Spleen (tissue), 11 donors: ENCODE data around the gene ANKRD44. TPM values are rescaled to one million over a fixed set of nuclear protein-coding genes. Genes with fewer than 3 reads are reported as not detected.
"Not testable (repeated sequence)": the region's sequence is repeated elsewhere in the genome, so short reads cannot be mapped to it uniquely, and the experiment has no call there.

Experiments
- DNase-seq: peaks from one replicate; pipeline ENCODE4 v3.0.0-alpha.2; 2020
- H3K27ac ChIP-seq, 8 donors: fragments of 200-600 bp; sonication (generic) in 7 of 8; 1 replicate in 4 of 8; 2 replicates in 4 of 8; pipeline versions ENCODE4 v1.5.0 to v1.8.0; 2016 to 2021; ENCODE audit warnings: inconsistent platforms in 4 of 8, mild to moderate bottlenecking in 4 of 8, moderate library complexity in 1 of 8
- H3K27me3 ChIP-seq, 7 donors: fragments of 200-600 bp; sonication (generic) in 6 of 7; replicated peaks in 1 of 7; 1 replicate in 4 of 7; 2 replicates in 3 of 7; pipeline versions ENCODE4 v1.5.0 to v1.8.0; 2016 to 2021; ENCODE audit warnings: inconsistent platforms in 3 of 7, mild to moderate bottlenecking in 1 of 7
- H3K36me3 ChIP-seq, 6 donors: fragments of 200-600 bp; sonication (generic) in 5 of 6; 1 replicate in 4 of 6; 2 replicates in 2 of 6; pipeline versions ENCODE4 v1.5.0 to v1.8.0; 2016 to 2021; ENCODE audit warnings: inconsistent platforms in 2 of 6
- H3K4me1 ChIP-seq, 6 donors: fragments of 200-600 bp; sonication (generic) in 5 of 6; 1 replicate in 3 of 6; 2 replicates in 3 of 6; pipeline versions ENCODE4 v1.5.0 to v1.8.0; 2016 to 2021; ENCODE audit warnings: inconsistent platforms in 3 of 6
- H3K4me3 ChIP-seq, 8 donors: fragments of 200-600 bp; sonication (generic) in 7 of 8; 1 replicate in 4 of 8; 2 replicates in 4 of 8; pipeline versions ENCODE4 v1.5.0 to v1.8.0; 2016 to 2021; ENCODE audit warnings: inconsistent platforms in 4 of 8, mild to moderate bottlenecking in 4 of 8, moderate library complexity in 2 of 8
- H3K9me3 ChIP-seq, 8 donors: fragments of 200-600 bp; sonication (generic) in 7 of 8; 1 replicate in 4 of 8; 2 replicates in 4 of 8; pipeline versions ENCODE4 v1.5.0 to v1.8.0; 2016 to 2021; ENCODE audit warnings: inconsistent platforms in 4 of 8
- POLR2A ChIP-seq, 3 donors: fragments of 450-650 bp; IDR thresholded peaks; one replicate each; pipeline ENCODE4 v1.5.1; 2017; ENCODE audit warnings: antibody characterized with exemption in 3 of 3, mild to moderate bottlenecking in 1 of 3
- POLR2AphosphoS5 ChIP-seq, 3 donors: sonication (generic); formaldehyde crosslinking; IDR thresholded peaks; one replicate each; pipeline ENCODE4 v1.5.1; 2017; ENCODE audit warnings: antibody characterized with exemption in 3 of 3
- WGBS, 5 donors: extraction: QIAGEN DNeasy Blood & Tissue Kit in 3 of 5; methylation state at CpG; one replicate each; pipeline versions ENCODE4 v1.1.5 to v1.1.7; 2013 to 2018; 5-methylcytosine and 5-hydroxymethylcytosine counted together
- intact Hi-C: fragments of 100-400 bp; cut with DNase I; formaldehyde crosslinking; loops from one replicate; pipeline ENCODE4 v1.15.0; 2023; ENCODE audit warnings: low total_unique reads
- polyA plus RNA-seq, 3 donors: library from polyadenylated mRNA; stranded (reverse); fragments of 200-250 nt; gene quantifications; one replicate each; pipeline ENCODE4 v1.2.1, GENCODE V29; 2013
- total RNA-seq, 7 donors: library from RNA; depleted of rRNA in 3 of 7; stranded (reverse); fragments of >200 nt in 3 of 7; fragmentation: NEBNext Ultra II Directional in 4 of 7; extraction: Animal tissue kit (Norgen Biotek cat#: 25700) in 4 of 7; gene quantifications; one replicate each; pipeline versions ENCODE4 v1.1.0 to v1.2.1, GENCODE V29; 2016 to 2021
- TF ChIP-seq, protein P1 (sequence below), 11 experiments: fragments of 200-600 bp in 7 of 11; fragments of 450-650 bp in 4 of 11; sonication (generic) in 4 of 11; IDR thresholded peaks in 8 of 11; conservative IDR thresholded peaks in 3 of 11; 1 replicate in 7 of 11; 2 replicates in 4 of 11; pipeline versions ENCODE4 v1.4.0 to v1.8.0; 2016 to 2021; ENCODE audit warnings: antibody characterized with exemption in 11 of 11, inconsistent platforms in 4 of 11, mild to moderate bottlenecking in 1 of 11
- donor health status: healthy with polysubstance abuse.
- donor health status: DM: no; HTN: no; CAD: no; lungs with moderate emphysema.
- donor health status: DM: no; HTN: no; CAD: no.
- donor health status: Bipolar disorder and iron deficiency.
- donor health status: healthy.
- donor health status: DM: no; HTN: no; CAD: no.
- donor health status: DM: yes; HTN: yes; CAD: no.

Gene ANKRD44
- total and polyA plus RNA-seq, 10 donors: 16.0 to 183 (median 140) TPM

DNA sequence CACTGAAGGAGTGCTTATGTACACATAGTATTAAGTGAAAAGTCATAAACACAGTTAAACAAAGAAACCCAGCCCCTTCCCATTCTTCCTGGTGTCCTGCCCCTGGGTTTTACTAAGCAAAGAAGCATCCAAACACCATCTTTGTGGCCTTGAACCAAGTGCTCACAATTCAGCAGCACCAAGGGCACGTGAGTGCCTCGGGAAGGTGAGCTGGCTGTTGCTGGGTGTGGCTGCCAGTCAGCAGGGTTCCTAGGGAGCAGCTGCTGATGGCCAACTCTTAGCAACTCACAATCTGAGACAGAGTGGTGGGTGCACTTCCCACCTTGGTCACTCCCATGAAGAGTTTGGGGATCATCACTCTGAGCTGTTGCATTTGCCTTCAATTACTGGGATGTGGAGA, 286.4 kb downstream of the ANKRD44 start:
- Histone ChIP-seq H3K36me3 (peaks cover 2 to 98% (median 45%) of the 10 kb centered on the region in 6 donors), H3K9me3 (peaks cover 0 to 4% (median 0%) of the 10 kb centered on the region in 8 donors), H3K4me3 (no peak overlapping the region), H3K27me3 (no peaks in the 10 kb centered on the region), H3K4me1 (no peaks in the 10 kb centered on the region), H3K27ac (no peak overlapping the region)
- WGBS, 5 donors: 64 to 91% (median 88%) methylated on average over 2 of the region's 2 CpGs
- no peak for TF ChIP-seq POLR2A (IDR thresholded peaks at IDR 0.05)
- TF ChIP-seq, protein P1, sequence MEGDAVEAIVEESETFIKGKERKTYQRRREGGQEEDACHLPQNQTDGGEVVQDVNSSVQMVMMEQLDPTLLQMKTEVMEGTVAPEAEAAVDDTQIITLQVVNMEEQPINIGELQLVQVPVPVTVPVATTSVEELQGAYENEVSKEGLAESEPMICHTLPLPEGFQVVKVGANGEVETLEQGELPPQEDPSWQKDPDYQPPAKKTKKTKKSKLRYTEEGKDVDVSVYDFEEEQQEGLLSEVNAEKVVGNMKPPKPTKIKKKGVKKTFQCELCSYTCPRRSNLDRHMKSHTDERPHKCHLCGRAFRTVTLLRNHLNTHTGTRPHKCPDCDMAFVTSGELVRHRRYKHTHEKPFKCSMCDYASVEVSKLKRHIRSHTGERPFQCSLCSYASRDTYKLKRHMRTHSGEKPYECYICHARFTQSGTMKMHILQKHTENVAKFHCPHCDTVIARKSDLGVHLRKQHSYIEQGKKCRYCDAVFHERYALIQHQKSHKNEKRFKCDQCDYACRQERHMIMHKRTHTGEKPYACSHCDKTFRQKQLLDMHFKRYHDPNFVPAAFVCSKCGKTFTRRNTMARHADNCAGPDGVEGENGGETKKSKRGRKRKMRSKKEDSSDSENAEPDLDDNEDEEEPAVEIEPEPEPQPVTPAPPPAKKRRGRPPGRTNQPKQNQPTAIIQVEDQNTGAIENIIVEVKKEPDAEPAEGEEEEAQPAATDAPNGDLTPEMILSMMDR (IDR thresholded peaks at IDR 0.05 in 8 of 11, conservative IDR thresholded peaks at IDR 0.05 in 3 of 11): no peak
- TF ChIP-seq POLR2AphosphoS5 (IDR thresholded peaks at IDR 0.05): no peak
- DNase-seq: no peak
- intact Hi-C loops: no loop called here

DNA sequence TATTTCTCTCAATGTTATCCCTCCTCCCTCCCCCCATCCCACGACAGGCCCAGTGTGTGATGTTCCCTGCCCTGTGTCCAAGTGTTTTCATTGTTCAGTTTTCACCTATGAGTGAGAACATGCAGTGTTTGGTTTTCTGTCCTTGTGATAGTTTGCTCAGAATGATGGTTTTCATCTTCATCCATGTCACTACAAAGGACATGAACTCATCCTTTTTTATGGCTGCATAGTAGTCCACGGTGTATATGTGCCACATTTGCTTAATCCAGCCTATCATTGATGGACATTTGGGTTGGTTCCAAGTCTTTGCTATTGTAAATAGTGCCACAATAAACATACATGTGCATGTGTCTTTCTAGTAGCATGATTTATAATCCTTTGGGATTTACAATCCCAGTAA, 289.7 kb downstream of the ANKRD44 start:
- 81 to 100% (median 96%) methylated on average over 2 of the region's 2 CpGs for WGBS, 5 donors
- H3K4me3 ChIP-seq, DNase-seq, intact Hi-C loops, H3K9me3 ChIP-seq, H3K27me3 ChIP-seq, H3K27ac ChIP-seq, H3K4me1 ChIP-seq: not testable (repeated sequence)
- peaks cover 2 to 97% (median 38%) of the 10 kb centered on the region in 6 donors for H3K36me3 ChIP-seq

DNA sequence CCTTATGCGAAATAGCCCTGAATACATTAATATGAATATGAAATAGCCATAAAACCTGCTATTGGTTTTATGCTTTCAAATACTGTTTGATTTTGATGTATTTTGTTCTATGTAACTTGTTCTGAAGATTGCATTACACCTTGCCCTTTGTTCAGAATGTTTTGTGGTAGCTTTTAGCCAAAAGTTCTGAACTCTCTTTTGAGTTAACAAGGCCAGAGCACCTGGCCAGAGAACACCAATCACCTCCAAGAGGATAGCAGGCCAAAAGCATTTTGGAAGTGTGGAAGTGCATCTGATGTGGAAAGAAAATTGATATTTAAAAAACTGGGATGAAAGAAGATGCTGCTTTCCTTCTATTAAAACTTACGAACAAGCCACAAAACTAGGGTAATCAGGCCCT, 297.5 kb downstream of the ANKRD44 start:
- WGBS, 5 donors: 94 to 99% (median 97%) methylated on average over 2 of the region's 2 CpGs
- no peak for TF ChIP-seq POLR2A (IDR thresholded peaks at IDR 0.05)
- TF ChIP-seq, protein P1 (IDR thresholded peaks at IDR 0.05 in 8 of 11, conservative IDR thresholded peaks at IDR 0.05 in 3 of 11): no peak
- no peak for TF ChIP-seq POLR2AphosphoS5 (IDR thresholded peaks at IDR 0.05)
- H3K27ac ChIP-seq: no peak overlapping the region
- DNase-seq: no peak
- H3K36me3 ChIP-seq: peaks cover 0 to 96% (median 28%) of the 10 kb centered on the region in 6 donors
- H3K4me3 ChIP-seq: no peak overlapping the region
- no peaks in the 10 kb centered on the region for H3K27me3 ChIP-seq
- intact Hi-C loops: no loop called here
- H3K9me3 ChIP-seq: no peaks in the 10 kb centered on the region
- peaks cover 0 to 11% (median 0%) of the 10 kb centered on the region in 6 donors for H3K4me1 ChIP-seq

DNA sequence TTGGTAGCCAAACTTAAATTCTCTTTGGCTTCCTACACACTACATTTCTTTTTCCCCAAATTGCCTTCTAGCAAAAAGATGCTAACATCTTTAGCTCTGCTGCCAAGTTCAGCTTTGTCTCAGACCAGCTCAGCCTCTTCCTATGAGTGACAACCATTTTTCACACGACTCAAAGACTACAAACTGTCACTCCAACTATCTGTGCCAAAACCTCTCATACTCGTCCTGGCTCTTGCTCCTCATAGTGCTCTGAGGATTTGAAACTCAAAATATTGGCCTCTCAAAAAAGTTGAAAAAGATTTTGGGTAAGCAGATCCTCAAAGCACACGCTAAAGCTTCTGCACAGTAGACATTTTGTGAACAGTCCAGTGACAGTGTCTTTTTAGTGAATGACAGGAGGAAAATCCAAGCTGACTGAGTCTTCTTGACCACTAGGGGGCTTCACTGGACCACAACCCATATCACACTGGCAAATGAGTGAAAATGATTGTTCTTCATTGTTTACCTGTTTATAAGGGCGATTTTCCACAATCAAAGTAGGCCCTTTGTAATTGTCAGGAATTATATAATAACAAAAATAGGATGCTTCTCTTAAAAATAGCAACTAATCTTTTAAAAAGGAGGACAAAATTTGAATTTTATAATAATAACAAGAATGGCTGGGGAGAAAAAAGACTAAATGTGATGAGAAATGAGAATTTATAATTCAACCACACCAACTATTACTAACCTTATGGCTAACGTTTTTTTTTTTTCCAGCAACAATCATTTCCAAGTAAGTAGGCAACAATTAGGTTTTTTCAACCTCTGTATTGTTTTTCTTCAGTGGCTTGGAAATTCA, 298.6 kb downstream of the ANKRD44 start:
- Histone ChIP-seq H3K4me1 (peaks cover 0 to 11% (median 0%) of the 10 kb centered on the region in 6 donors), H3K9me3 (no peaks in the 10 kb centered on the region), H3K27ac (no peak overlapping the region), H3K36me3 (peaks cover 0 to 97% (median 38%) of the 10 kb centered on the region in 6 donors), H3K4me3 (no peak overlapping the region), H3K27me3 (no peaks in the 10 kb centered on the region)
- DNase-seq: no peak
- 54 to 67% (median 64%) methylated on average over 5 of the region's 5 CpGs for WGBS, 5 donors
- no peak for TF ChIP-seq POLR2AphosphoS5 (IDR thresholded peaks at IDR 0.05)
- TF ChIP-seq, protein P1 (IDR thresholded peaks at IDR 0.05 in 8 of 11, conservative IDR thresholded peaks at IDR 0.05 in 3 of 11): peak; percentile 23 to 79 (median 67)
- intact Hi-C loops: no loop called here
